ENCODE data around the gene FASTKD1.
"Not testable (repeated sequence)": the region's sequence is repeated elsewhere in the genome, so short reads cannot be mapped to it uniquely, and the experiment has no call there.

Gene FASTKD1

GRCh38 chr2:169571571-169571970, 2.1 kb downstream of the FASTKD1 start:
- no peak for DNase-seq (ENCODE audit: low spot score)

- not testable (repeated sequence) for DNase-seq (ENCODE audit: low spot score)
Measured at GRCh38 chr2:169570752-169571151, 2.9 kb downstream of the FASTKD1 start.

- DNase-seq (ENCODE audit: low spot score), result no peak
Measured at GRCh38 chr2:169569948-169570347, 3.7 kb downstream of the FASTKD1 start.

DNA sequence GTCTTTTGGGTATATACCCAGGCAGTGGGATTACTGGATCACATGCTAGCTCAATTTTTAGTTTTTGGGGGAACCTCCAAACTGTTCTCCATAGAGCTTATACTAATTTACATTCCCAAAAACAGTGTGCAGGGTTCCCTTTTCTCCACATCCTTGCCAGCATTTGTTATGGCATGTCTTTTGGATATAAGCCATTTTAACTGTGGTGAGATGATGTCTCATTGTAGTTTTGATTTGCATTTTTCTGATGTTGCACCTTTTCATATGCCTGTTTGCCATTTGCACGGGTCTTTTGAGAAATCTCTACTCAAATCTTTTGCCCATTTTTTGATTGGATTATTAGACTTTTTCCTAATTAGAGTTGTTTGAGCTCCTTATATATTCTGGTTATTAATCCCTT, 8.0 kb downstream of the FASTKD1 start:
- no peak for DNase-seq (ENCODE audit: low spot score)

DNA sequence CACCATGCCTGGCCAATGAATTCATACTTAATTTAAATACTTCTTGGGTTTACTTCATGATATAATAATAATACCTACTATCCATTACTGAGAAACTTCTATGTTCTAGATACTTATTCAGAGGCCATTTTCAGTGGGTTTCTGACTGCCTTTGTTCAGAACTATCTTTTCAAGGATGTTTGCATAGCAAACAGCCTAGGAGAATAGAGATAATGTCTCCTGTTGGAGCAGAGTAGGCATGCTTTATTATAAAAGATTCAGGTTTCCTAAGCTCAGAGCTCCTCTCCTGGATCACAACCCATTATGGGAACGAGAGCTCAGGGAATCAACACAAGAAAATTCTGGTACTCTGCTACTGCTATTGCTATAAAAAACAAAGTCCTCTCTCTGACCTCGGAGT, 11.1 kb downstream of the FASTKD1 start:
- no peak for DNase-seq (ENCODE audit: low spot score)

DNA sequence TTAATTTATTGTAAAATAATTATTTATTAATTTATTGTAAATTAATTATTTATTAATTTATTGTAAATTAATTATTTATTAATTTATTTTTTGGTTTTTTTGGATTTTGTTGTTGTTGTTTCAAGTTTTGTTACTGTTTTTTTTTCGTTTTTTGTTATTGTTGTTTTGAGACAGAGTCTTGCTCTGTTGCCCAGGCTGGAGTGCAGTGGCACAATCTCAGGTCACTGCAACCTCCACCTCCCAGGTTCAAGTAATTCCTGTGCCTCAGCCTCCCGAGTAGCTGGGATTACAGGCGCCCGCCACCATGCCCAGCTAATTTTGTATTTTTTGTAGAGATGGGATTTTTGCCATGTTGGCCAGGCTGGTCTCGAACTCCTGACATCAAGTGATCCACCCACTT, 11.6 kb downstream of the FASTKD1 start:
- not testable (repeated sequence) for DNase-seq (ENCODE audit: low spot score)

DNA sequence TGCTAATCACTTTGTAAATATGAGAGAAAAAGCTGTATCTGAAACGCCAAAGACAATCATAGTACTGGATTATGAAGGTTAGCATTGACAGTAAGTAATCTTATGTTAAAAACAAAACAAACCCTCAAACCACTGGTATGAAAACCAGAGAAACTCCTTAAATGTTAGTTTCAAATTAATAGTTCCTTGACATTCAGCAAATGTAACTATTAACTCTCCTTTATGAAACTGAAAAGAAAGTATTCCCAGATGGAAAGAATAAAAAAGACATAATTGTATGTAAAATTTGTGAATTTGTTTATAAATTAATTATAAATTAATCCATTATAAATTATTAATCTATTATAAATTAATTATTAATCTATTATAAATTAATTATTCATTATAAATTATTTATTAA, 12.3 kb downstream of the FASTKD1 start:
- no peak for DNase-seq (ENCODE audit: low spot score)

DNA sequence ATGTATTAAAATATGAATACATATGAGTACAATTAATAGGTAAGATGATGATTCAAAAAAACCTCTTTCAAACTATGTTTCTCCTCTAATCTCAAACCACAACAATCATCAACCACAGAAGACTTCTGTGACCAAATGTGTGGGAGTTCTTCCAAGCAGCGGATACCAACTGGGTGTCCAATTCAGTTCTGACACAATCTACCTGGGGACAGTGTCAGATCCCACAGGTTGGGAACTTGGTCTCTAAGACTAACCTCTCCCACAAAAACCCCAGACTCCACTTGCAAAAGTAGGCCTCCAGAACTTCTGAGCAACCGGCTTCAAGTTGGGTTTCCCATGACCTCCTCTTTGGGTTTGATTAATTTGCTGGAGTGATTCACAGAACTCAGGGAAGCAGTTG, 26.9 kb downstream of the FASTKD1 start:
- DNase-seq (ENCODE audit: low spot score), result no peak

GRCh38 chr2:169542433-169542832, 31.2 kb downstream of the FASTKD1 start:
- no peak for DNase-seq (ENCODE audit: low spot score)

GRCh38 chr2:169540146-169540545, 33.5 kb downstream of the FASTKD1 start:
- no peak for DNase-seq (ENCODE audit: low spot score)

- not testable (repeated sequence) for DNase-seq (ENCODE audit: low spot score)
Measured at GRCh38 chr2:169539460-169539859, 34.2 kb downstream of the FASTKD1 start.

DNA sequence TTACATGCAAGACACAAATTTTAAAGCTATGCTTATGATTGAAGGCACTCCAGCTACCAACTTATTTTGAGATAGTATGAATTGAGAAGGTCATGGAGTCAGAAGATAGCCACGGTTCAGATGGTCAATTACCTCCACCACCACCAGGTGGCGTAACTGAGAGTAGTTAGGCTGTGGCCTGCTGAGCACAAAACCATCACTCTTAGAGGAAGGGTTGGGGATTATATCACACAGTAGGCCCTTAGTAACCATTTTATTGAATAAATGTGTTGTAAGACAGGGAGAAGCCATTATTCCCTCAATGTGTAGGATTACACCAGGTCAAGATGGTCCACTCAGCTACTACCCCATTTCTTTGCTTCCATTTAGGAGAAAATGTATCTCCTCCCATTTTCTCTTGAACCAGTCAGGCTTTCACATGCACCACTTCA, 45.4 kb downstream of the FASTKD1 start:
- peak; percentile 58 for DNase-seq (ENCODE audit: low spot score)

DNA sequence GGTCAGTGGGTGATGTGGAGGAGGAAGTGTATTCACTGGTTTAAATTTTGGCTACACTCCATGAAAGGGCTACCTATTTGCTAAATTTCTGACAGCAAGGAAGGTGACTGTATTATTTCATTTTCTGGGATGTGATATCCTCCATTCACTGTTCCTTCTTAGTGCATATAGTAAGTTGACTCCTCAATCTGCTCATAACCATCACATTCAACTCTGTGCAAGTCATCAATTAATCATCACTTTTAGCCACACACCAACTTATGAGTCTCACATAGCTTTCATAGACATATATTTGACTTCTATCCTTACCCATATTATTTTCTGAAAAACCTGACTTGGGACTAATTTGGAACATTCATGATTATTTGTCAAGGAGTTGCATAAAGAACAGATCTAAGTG, 47.2 kb downstream of the FASTKD1 start:
- DNase-seq (ENCODE audit: low spot score), result no peak

DNA sequence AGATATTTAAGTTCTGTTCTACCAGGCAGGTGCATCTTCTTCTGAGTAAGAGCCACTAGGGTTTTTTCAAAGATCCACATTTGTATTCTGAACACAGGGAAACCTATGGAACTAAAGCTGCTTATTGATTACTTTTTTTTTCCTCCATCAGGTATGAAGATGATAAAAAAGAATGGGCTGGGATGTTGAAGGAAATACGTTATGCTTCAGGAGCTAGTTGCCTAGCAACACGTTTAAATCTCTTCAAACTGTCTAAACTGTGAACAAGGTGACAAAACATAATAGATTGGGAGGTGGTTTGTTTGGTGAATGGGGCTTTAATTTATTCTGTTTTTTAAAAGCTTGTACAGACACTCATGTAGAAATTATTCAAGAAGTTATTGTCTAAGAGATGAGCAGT, 48.2 kb downstream of the FASTKD1 start:
- DNase-seq (ENCODE audit: low spot score), result no peak

DNA sequence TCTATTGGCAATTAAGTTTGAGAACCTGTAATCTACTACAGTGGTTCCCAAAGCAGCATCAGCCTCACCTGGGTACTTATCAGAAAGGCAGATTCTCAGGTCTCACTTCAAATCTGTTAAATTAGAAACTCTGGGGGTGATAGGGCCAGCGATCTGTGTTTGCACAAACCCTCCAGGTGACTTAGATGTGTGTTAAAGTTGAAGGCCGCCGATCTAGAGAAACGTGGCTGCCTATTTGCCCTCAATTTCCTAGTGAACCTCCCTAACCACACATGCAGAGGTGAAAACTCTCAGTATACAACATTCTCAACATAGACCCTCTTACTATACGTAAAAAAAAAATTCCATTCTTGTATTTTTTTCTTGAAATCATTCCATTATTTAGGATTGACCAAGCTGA, 50.0 kb downstream of the FASTKD1 start:
- no peak for DNase-seq (ENCODE audit: low spot score)

GRCh38 chr2:169520896-169521295, 52.8 kb downstream of the FASTKD1 start:
- no peak for DNase-seq (ENCODE audit: low spot score)

DNA sequence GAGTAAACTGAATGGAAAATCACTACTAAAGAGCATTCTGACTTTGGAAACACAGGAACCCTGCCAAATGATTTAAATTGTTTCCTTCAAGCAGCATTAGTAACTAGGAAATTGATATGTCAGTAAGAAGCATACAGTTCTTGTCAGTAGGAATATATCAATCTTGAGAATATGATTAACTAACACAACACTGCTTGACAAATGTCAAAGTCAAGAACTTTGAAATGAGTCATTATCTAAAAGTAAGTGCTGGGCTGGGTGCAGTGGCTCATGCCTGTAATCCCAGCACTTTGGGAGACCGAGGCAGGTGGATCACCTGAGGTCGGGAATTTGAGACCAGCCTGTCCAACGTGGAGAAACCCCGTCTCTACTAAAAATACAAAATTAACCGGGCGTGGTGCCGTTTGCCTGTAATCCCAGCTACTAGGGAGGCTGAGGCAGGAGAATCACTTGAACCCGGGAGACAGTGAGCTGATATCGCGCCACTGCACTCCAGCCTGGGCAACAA, 57.1 kb downstream of the FASTKD1 start:
- not testable (repeated sequence) for DNase-seq (ENCODE audit: low spot score)

DNA sequence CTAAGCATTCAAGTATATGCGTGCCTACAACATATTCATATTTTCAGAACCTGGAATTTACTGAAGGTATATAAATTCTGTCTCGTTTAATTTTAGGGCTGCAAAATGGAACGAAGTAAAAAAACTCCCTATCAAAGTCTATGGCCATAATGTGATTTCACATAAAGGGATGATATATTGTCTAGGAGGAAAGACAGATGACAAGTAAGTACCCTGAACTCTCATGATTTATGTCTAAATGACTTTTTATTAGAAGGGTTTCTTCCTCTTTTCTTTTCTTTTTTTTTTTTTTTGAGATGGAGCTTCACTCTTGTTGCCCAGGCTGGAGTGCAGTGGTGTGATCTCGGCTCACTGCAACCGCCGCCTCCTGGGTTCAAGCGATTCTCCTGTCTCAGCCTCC, 58.9 kb downstream of the FASTKD1 start:
- not testable (repeated sequence) for DNase-seq (ENCODE audit: low spot score)

- DNase-seq (ENCODE audit: low spot score), result no peak
Measured at GRCh38 chr2:169513926-169514325, 59.7 kb downstream of the FASTKD1 start.

GRCh38 chr2:169513094-169513493, 60.6 kb downstream of the FASTKD1 start:
- no peak for DNase-seq (ENCODE audit: low spot score)

GRCh38 chr2:169512525-169512924, 61.1 kb downstream of the FASTKD1 start:
- no peak for DNase-seq (ENCODE audit: low spot score)

GRCh38 chr2:169511818-169512217, 61.8 kb downstream of the FASTKD1 start:
- no peak for DNase-seq (ENCODE audit: low spot score)

DNA sequence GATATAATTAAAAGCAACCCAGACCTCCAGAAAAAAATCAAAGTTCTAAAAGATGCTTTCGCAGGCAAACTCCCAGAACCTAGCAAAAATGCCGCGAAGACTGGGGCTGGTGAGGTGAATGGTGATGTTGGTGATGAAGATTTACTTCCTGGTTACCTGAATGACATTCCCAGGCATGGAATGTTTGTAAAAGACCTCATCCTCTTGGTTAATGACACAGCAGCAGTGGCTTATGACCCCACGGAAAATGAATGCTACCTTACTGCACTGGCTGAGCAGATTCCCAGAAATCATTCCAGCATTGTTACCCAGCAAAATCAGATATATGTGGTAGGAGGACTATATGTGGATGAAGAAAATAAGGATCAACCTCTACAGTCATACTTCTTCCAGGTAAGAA, 63.2 kb downstream of the FASTKD1 start:
- no peak for DNase-seq (ENCODE audit: low spot score)

DNA sequence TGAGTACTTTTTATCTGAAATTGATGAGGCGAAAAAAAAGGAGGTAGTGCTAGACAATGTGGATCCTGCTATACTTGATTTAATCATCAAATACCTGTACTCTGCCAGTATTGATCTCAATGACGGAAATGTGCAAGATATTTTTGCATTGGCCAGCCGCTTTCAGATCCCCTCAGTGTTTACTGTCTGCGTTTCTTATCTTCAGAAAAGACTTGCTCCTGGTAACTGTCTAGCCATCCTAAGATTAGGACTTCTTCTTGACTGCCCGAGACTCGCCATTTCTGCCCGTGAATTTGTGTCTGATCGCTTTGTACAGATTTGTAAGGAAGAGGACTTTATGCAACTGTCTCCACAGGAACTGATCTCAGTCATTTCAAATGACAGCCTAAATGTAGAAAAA, 63.7 kb downstream of the FASTKD1 start:
- DNase-seq (ENCODE audit: low spot score), result no peak
